Measurements from ENCODE around the gene TMEM273.
A peak's percentile ranks its signal among the peaks of the same experiment; 100 is the strongest.

The TMEM273 gene

GRCh38 chr10:49161411-49161997 is 26.7 kb downstream of the TMEM273 start:
- DNase-seq: no peak

- no peak for DNase-seq
These were observed 27.4 kb downstream of the TMEM273 start for GRCh38 chr10:49160814-49161213.

DNA sequence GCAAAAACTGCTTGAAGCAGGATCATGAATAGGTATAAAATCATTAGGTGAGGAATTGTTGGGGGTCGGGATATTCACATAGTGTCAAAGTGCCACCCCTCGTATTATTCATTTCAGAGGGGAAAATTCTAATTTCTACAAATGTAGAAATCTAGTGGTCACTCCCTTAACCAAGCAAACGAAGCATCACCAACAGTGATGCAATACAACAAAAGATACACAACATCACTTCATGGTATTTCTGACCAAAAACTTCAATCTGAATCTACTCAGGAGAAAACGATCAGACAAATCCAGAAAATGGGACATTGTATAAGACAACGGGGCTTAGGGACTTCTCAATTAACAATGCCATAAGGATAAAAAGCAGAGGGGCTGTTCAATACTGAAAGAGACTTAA is 28.1 kb downstream of the TMEM273 start:
- DNase-seq: no peak

- DNase-seq: no peak
These were observed 29.3 kb downstream of the TMEM273 start for GRCh38 chr10:49158915-49159314.

- DNase-seq: no peak
These were observed 29.8 kb downstream of the TMEM273 start for GRCh38 chr10:49158404-49158803.

- no peak for DNase-seq
These were observed 31.0 kb downstream of the TMEM273 start for GRCh38 chr10:49157229-49157628.

GRCh38 chr10:49154641-49155040 is 33.5 kb downstream of the TMEM273 start:
- no peak for DNase-seq

GRCh38 chr10:49153971-49154370 is 34.2 kb downstream of the TMEM273 start:
- DNase-seq: no peak

DNA sequence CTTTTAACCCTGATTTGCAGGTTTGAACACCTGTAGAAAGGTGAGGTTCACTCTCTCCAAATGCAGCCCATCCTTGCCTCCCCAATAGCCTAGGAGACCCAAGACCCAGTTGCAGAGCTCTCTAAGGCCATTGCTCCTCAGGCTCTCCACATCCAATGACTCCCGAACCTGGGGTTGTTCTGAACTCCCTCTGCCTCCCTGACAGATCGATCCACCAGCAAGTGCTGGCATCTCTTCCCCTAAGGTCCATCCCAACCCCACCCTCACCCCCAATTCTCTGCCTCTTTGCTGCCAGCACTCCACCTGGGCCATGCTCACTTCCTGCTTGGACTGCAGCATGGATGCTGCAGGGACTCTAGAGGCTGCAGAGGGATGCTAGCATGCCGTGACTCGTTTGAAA is 35.1 kb downstream of the TMEM273 start:
- no peak for DNase-seq

DNA sequence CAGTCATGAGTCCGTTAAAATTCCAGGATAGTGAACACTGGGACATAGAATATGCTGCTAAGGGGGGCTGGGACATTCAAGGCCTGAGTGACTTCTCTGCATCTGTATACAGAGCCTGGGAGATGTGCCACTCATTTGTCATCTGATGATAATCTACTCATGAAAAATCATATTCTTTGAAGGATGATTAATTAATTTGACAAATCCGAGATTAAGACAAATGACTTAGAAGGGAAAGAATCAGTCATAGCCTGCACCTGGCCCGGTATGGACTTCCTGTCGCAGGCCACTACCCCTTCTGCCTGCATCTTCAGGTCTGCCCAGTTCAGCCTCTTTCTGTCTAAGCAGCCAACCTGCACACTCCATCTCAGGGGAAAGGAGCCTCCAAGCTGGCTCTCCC is 35.5 kb downstream of the TMEM273 start:
- no peak for DNase-seq

- no peak for DNase-seq
These were observed 36.2 kb downstream of the TMEM273 start for GRCh38 chr10:49152037-49152436.

DNA sequence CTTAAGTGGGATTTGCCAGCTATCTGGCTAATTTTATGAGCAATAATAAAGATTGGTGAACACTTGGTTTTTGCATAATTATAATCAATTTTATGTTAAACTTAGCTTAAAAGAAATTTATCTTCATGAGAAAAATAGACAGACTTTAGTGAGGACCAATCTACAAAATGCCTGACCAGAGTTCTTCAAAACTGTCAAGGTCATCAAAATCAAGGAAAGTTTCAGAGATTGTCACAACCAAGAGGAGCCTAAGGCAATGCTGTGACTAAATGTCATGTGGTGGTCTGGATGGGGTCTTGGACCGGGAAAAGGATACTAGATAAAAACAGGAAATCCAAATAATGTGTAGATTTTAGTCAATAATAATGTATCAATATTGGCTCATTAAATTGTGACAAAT is 36.7 kb downstream of the TMEM273 start:
- no peak for DNase-seq

DNA sequence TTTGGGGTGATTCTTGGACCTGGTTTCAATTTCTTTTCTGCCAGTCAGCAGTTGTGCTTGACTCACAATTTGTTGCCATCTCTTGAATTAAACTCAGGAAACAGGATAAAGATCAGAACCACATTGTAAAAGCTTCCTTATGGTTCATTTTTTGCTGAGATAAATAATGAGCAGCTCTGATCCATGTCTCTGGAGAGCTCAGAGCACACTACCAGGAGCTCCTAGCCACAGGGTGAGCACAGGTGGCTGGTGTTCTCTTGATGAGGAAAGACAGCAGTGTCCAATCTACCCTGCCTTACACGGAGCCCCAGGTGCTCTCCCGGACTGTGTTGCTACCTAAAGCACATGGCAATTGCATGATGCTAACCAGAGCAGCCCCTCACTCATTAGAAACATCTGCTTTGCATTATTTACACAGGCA is 37.2 kb downstream of the TMEM273 start:
- no peak for DNase-seq

GRCh38 chr10:49150426-49150825 is 37.8 kb downstream of the TMEM273 start:
- no peak for DNase-seq

GRCh38 chr10:49149881-49150280 is 38.3 kb downstream of the TMEM273 start:
- no peak for DNase-seq

DNA sequence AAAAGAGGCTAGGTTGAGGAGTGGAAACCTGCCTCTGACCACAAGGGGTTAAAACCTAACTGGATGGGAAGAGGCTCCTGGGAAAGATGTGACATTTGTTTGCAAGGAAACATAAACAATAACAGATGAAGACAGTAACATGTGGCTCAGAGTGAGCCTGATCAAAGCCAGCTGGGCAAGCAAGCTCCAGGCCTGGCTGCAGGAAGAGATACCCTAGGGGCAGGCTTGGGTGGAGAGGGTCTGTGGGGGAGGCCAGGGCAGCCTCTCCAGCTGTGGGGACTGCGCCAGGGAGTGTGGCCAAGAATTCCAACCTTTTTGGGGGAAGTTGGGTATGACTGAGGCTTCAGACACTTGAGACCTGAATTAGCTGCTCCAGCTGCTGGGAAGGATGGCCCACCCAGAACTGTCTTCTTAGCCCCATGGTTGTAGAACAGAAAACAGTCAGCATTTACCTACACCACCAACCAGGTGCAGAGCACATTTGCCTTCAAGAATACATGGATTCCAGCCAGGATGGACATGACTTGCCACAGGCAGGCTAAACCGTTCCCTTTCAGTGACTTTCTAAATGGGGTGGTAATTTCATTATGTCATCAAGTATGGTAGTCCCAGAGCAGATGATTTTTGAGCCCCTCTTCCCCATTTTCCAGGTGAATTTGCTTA is 44.0 kb downstream of the TMEM273 start:
- DNase-seq: no peak

- DNase-seq: no peak
These were observed 44.9 kb downstream of the TMEM273 start for GRCh38 chr10:49143249-49143648.

GRCh38 chr10:49141541-49142332 is 46.5 kb downstream of the TMEM273 start:
- no peak for DNase-seq

DNA sequence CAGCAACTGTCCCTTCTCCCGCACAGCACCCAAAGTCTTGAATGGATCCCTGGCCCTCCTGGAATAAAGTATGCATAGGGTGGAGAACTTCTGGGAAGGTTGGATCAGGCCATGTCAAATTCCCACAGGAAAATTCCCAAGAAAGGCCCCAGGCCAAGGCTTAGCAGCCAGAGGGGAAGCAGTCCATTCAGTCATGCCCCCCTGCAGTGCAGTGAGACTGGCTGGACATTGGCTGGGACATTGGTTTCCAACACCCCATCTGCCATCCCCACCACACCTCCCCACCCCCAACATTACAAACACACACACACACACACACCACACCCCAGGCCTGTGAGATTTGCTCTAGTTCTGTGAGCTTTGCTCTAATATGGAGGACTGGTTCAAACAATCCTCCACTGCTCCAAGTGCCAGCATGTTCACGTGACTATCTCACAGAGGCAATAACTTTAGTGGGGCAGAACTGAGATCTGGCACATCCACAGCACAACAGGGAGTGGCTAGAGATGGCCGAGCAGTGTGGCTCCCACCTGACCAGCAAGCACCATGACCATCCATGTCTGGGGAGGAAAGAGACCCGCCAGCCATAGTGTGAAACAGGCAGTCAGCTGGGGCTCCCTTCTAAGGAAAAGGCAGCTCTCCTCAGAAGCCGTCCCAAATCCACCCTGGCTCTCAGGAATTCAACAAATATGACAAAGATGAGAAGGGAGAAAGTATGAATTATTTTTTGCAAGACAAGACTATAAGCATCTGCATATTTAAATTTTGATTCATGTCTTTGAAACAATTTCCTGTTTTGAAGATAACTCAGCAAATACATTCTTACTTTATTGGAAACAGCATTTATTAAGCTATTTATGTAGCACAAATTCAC is 47.6 kb downstream of the TMEM273 start:
- no peak for DNase-seq

DNA sequence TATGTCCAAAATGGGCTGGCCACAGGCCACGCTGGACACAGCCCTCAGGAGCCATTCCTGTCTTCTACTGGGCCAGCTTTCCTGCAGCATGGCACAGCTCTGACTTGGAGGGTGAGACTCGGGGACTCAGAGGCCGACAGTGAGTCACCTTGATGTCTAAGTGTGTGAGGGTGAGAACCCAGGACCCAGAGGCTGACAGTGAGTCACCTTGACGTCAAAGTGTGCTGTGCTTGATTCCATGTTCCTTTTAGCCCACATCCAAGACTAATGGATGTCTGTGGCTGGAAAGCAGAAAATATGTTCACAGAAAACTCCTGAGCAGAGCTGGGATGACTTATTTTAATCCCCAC is 48.4 kb downstream of the TMEM273 start:
- DNase-seq: peak; percentile 57

- no peak for DNase-seq
These were observed 49.0 kb downstream of the TMEM273 start for GRCh38 chr10:49139028-49139845.

- DNase-seq: no peak
These were observed 49.8 kb downstream of the TMEM273 start for GRCh38 chr10:49138361-49138891.
